Measurements from ENCODE around the gene CD8B.

CD8B gene

DNA sequence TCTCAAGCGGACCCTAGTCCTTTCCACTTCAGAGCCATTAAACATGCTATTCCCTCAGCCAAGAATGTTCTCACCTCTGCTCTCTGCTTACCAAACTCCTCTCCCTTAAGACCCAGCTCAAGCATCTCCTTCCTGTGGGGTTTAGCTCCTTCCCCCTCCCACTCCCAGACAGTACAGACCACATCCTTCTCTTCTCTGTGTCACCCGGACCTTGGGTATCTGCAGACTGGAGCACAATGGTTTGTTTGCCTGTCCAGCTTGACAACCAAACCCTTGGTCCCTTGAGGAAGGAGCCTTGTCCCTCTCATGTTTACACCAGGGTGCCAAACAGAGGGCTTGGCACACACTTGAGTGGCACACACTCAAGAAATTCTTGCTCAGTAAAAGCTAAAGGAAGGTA lies 66.8 kb downstream of the CD8B start:
- DNase-seq (ENCODE audit: low read depth) = no peak

DNA sequence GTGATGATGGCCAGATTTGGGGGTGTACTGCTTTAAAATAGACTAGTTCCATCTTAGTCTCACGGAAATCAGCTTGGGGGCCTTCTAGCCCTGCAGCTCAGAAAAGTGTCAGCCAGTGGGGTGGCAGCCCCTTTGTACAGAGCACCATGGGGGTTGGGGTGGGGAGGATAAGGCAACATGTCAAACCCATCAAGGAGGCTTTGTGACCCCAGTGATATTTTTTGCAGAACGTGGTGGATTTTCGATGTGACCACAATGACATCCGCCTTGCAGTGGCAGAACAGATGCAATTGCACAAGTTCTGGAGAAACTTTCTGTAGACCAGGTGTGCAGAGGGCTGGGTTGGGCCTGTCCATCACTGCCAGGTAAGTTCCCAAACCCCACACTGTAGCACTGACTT lies 67.9 kb downstream of the CD8B start:
- DNase-seq (ENCODE audit: low read depth) = no peak

DNA sequence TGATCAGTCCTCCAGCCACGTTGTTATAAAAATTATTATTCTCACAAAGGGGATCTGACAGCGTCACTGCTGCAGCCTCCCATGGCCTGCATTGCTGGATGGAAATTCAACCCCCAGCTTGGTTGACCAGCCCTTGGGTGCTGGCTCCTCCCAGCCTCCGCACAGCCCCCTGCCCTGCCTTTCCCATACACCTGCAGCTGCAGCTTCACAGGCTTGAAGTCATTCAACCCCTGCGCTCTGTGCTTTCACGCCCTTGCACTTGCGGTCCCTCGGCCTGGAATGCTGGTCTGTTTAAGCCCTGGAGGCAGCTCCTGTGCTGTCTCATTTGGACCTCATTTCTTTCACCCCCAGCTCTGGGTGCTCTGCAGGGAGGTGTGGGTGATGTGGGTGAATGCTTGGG lies 70.1 kb downstream of the CD8B start:
- DNase-seq (ENCODE audit: low read depth) = no peak

DNA sequence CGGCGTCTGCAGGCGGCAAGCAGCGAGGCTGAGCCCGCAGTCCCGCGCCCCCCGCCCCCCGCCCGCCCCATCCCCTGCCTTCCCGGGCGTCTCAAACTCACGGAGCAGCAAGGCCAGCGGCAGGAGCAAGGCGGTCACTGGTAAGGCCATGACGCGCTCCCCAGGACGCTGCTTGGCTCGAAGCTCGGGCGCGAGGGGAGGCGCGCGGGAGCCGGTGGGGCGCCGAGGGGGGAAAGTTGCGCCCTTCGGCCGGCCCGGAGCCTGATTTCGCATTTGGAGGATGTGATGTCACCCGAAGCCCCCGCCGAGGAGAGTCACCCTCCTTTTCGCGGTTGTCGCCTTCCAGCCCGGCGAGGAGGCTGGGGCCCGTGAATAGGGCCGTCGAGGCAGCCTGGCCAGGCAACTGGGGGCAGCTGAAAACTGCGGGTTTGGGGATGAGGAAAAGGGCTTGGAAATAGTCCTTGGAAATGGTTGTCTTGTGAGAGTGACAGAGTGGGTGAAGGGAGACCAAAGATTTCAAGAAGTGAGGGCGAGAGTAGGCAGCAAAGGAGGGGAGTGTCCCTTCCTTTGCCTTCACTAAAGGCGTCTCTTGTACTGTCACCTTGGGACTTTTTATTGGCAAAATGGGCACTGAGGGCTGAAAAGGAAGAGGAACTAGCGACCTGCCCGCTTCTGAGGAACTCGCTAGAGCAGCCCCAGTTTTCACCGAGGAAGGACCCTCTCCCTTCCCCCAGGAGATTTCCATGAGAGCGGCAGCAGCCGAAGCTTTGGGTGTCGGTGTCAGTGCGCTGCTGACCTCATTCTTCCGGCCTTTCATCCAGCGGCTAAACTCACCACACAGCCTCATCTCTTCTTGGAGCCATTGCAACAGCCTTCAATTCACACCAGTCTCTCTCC lies 70.8 kb downstream of the CD8B start, which contains the start of gene CD8A:
TSS of gene CD8A (minus strand) at position 238 of the 897 bp plus-strand sequence. CDS start at position 150, 88 bp downstream.
- no peak for DNase-seq (ENCODE audit: low read depth)

DNA sequence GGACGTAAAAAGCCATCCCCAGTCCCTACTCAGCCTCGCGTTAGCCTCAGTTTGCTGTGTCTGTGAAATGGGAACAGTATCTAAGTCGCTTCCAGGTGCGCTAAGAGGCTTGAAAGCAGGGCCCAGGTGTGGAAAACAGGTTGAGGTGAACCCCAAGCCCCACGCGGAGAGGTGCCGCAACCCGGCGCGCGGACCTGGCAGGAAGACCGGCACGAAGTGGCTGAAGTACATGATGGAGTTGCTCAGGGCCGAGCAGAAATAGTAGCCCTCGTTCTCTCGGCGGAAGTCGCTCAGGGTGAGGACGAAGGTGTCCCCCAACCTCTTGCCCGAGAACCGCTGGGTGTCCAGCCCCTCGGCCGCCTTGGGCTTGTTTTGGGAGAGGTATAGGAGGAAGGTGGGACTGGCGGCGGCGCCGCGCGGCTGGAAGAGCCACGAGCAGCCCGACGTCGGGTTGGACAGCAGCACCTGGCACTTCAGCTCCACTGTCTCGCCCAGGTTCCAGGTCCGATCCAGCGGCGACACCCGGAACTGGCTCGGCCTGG lies 71.5 kb downstream of the CD8B start:
- DNase-seq (ENCODE audit: low read depth) = no peak

DNA sequence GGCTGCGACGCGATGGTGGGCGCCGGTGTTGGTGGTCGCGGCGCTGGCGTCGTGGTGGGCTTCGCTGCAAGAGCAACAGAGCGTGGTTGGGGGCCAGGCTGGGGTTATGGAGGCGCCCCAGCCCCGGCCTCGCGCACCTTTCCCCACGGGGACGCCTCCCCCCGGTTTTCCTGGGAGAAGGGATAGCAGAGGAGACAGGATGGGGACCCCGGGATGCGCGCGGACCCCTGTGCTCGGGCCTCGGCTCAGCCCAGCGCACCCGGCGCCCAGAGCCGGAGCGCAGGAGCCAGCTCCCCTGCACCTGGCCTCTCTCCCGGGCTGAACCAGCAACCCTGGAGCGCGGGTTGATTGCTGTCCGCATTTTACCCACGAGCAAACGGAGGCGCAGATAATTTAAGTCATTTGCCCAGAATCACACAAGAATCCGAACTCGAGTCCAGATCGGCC lies 72.0 kb downstream of the CD8B start:
- DNase-seq (ENCODE audit: low read depth) = no peak

DNA sequence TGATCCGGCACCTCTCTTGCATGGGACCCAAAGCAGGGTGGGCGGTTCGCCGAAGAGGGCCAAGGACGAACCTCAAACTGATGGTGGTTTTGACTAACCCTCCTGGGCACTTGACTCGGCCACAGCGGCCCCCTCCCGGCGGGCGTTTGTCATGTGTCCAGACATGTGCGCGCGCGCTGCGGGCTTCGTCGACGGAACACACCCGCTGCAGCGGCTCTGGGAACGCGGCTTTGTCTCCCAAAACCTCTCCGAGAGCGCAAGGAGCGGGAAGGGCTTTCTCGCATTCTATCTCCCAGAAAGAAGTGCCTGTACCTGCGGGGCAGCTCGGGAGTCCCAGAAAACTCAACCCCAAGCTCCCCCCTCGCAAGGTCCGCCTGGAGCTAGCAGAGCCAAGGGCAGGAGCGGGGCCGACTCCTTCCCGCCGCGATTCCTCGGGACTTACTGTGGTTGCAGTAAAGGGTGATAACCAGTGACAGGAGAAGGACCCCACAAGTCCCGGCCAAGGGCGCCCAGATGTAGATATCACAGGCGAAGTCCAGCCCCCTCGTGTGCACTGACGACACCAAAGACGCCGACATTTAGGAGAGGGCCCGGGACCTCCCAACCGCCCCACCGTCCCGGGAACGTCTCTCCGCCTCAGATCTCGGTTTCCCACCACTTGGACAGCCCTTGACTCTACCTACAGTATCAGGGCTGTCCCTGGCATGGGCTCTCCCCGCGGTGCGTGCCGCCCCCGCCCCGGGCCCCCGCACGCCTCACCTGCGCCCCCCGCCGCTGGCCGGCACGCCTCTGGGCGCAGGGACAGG lies 72.6 kb downstream of the CD8B start:
- DNase-seq (ENCODE audit: low read depth) = no peak

DNA sequence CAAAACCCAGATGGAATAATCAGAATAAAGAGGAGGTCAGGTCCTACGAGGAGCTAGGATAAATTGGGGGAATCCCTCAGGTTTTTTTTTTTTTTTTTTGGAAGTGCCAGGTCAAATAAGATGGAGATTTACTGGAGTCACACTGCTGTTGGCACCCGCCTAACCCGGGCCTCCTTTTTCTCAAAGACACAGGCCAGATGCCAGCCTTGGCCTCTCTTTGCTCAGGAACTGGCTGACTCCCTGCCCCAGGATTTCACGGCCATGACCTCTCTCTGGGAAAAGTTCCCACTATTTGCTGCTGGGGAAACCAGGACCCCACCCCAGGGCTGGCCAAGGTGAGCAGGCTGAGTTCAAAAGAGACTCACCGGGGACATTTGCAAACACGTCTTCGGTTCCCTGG lies 73.5 kb downstream of the CD8B start:
- no peak for DNase-seq (ENCODE audit: low read depth)

DNA sequence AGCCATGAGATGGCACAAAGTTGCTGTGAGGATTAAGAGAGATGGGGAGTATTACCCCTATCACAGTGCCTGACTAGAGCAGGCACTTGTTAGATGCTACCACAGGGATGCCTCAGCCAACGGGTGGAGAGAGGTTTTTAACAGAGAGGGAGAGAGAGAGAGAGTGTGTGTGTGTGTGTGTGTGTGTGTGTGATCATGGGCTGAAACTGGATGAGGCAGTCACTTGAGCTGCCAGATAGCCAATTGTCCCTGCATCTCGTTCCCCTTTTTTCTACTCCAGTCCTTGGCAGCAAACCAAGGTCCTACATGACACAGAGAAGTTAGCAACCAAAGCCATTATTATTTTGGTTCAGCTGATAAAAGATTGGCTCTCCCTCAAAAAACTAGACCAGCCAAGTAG lies 74.0 kb downstream of the CD8B start:
- DNase-seq (ENCODE audit: low read depth) = no peak

DNA sequence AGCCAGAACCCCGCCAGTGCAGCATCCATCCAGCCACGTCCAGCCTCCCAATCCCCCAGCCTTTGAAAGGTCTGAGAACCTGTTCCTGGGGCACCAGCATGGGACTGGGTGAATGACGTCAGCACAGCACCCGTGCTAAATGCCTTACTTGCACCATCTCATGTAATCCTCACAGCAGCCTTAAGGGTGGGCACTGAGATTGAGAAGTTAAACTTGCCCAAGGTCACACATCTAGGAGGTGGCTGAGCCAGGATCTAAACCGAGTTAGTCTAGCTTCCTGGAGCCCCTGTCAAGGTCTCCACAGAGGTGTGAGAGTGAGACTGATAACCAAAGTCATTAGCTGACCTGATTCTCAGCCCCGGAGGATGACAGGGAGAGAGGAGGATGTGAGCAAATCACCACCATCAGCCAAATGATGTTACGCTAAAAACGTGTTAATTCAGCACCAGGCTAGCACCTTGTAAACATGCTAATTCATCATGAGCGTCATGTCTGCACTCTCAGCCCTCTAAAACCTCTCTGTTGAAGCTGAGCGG lies 75.6 kb downstream of the CD8B start:
- no peak for DNase-seq (ENCODE audit: low read depth)

DNA sequence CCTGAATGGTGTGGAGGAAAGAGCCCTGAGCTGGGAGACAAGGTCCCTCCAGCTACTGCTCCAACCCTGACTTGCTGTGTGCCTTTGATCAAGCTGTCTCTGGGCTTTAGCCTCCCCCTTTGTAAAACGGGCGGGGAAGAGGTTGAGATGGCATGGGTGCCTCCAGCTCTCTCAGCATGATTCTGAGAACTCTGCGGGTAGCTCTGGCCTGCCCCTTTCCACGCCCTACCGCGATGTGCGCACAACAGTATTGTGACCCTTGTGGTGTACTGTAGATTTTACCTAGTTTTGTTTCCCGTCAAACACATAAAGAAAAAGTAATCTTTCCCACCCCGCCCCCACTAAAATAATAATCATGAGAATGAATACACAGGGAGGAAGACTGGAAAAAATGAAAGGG lies 76.2 kb downstream of the CD8B start:
- no peak for DNase-seq (ENCODE audit: low read depth)

DNA sequence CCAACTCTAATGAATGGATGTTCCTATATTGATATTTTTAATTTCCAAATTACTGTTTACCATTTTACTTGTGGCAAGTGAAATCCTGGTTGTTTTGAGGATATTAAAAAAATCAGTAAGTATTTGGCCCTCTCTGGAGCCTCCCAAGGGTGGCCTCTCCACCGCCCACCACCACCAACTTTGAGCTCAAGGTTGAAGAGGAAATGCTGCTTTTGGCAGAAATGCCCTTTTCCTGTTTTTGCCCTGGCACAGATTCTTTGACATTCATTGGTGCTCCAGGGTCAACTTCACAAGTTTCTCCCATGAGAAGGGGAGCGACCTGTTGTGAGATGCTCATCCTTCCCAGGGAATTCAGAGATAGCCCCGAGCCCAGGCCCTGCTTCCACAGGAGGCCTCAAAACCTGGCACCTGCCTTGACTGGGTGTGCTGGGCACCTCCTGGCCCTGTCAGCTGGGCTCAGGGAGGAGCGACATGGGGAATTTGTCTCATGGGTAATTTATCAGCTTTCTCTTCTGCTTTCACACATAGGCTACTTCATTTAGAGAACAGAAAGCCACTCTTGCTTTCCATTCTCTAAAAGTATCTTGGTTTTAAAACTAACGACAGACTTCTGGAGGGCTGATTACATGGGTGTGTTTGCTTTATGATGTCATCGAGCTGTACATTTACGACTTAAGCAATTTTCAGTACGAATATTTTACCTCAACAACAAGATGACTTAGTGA lies 77.9 kb downstream of the CD8B start:
- no peak for DNase-seq (ENCODE audit: low read depth)

DNA sequence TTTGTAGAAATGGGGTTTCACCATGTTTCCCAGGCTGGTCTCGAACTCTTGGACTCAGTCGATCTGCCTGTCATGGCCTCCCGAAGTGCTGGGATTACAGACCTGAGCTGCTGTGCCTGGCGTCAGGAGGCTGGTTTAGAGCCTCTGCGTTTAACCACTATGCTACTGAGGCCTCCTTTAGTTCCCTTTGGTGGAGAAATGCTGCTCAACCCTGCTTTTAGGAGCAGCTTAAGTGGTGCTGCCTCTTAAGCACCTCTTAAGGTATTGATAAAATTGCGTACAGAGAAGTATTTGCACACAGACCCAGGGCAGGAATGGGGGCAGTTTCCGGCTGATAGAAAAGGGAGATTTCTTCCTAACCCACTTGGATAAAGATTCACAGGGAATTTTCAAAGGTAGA lies 78.9 kb downstream of the CD8B start:
- no peak for DNase-seq (ENCODE audit: low read depth)

DNA sequence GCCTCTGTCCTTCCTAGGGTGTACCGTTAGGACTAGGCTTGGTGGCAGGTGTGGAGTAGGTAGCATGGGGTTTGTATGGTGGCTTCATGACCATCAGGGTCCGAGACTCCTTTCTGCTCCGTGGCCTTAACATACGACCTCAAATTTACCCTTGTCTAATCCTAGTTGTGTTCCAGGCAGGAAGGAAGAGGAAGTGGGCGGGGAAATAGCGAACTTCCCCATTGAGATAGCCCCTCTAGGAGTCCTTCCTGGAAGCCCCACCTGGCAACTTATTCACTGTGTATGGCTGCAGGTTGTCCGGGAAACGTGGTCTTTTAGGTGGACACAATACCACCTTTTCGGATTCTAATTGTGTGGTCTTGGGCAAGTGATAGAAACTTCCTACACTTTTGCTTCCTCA lies 80.3 kb downstream of the CD8B start:
- DNase-seq (ENCODE audit: low read depth) = no peak

DNA sequence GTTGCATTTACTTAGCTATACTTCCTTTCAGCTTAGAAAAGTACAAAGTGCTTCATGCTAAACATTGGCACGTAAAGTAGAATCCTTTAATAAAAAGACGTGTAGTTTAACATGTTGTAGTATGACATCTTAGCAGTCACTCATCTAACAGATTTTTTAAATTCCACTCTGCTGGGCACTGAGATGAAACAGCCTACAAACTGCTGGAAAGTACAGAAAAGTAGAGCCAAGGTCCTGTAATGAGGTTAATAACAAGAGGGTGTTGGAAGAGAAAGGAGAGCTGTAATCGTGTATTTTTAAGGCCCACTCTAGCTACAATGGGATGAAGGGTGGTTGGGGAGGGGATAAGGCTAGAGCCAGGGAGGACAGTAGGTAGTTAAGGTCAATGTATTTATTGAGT lies 81.7 kb downstream of the CD8B start:
- DNase-seq (ENCODE audit: low read depth) = no peak

DNA sequence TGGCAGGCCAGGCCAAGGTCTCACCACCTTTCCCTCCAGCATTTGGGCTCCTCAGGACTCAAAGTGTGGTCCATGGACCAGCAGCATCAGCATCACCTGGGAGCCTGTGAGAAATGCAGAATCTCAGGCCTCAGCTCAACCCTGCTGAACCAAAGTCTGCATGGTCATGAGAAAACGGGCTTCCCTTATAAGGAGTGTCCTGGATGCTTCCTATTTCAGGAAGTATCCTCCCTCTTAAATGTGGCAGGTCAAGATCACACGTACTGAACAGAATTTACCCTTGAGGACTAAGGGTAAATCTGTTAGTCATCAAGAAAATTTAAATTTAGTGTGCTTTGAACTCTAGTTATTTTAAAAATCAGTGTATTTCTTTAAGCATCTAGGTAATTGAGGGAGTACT lies 82.7 kb downstream of the CD8B start:
- no peak for DNase-seq (ENCODE audit: low read depth)

DNA sequence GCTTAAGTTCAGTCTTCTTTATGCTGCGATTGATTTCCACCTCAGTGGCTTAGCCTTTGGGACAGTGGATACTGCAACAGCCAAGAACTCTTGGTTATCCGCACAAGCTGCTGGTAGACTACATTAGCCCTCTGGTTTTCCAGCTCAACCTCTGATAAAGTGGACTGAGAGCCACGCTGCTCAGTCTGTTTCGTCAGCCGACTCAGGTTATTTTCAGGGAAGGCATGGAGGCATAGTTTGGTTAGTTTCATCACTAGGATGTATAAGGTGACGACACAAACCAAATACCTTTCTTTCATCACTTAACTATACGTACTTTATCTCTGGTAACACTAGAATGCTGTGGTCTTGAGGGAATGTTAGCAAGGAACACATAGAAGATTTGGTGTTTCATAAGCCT lies 85.2 kb downstream of the CD8B start:
- no peak for DNase-seq (ENCODE audit: low read depth)

DNA sequence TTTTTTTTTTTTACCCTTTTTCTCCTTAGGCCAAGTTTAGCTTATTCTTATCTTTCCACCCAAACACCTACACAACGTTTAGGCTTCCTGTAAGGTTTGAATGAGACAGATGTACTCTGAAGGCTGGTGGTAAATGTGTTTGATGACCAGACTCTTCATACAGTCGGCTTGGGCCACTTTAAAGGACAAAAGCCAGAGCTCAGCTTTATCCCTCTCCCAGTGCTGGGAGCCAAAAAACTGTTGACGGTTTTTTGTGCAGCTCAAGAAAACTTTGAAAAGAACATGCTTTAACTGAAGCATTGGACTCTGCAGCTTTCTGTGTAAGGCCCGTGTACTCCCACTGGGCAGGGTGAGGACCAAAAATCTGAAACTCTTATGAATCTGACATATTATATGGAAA lies 86.3 kb downstream of the CD8B start:
- DNase-seq (ENCODE audit: low read depth) = no peak

DNA sequence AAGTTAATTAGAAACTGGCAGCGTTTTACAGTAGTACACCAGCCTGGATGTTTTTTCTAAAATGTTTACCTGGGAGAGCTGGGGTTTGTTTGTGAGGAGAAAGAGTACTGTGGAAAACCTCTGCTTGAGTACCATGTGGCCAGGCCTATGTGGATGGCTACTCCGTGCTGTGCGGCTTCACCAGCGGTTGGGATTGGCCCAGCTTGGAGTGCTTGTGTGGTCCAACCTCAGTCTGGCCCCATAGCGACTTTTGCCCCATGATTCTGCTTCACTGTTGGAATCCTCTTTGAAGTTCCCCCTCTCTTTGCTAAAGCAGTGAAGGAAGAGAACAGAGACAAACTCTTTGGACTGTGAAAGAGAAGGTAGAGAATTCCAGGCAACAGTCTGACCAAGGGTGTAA lies 86.8 kb downstream of the CD8B start:
- no peak for DNase-seq (ENCODE audit: low read depth)

DNA sequence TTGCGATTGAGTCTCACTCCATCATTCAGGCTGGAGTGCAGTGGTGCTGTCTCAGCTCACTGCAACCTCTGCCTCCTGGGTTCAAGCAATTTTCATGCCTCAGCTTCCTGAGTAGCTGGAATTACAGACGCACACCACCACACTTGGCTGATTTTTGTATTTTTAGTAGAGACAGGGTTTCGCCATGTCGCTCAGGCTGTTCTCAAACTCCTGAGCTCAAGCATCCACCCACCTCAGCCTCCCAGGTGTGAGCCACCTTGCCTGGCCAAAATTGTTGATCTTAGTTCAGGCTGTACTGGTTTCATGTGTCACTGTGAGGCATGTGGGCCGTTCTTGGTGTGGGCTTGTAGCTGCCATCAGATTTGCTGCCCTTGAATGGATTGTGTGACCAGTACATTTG lies 89.1 kb downstream of the CD8B start:
- no peak for DNase-seq (ENCODE audit: low read depth)

DNA sequence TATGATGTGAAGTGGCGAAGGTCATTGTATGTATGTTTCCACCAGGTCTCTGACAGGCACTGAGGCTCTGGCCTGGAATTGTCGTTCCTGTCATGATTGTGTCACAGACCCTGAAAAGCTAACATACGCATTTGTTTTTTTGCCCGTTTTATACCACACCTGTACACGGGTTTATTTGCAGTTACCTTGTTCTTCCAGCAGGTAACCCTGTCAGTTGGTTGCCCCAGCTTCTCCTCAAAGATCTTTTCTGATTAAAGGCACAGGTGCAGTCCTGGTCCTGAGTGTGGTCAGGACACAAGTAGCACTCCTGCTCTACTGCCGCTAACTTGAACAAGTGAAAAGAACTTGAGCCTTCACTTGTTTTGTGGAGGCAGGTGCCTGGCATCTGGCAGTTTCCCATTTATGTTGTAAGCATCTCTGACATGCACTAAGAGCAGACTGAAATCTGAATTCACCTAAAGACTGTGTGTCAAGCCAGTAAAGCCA lies 90.8 kb downstream of the CD8B start:
- no peak for DNase-seq (ENCODE audit: low read depth)

DNA sequence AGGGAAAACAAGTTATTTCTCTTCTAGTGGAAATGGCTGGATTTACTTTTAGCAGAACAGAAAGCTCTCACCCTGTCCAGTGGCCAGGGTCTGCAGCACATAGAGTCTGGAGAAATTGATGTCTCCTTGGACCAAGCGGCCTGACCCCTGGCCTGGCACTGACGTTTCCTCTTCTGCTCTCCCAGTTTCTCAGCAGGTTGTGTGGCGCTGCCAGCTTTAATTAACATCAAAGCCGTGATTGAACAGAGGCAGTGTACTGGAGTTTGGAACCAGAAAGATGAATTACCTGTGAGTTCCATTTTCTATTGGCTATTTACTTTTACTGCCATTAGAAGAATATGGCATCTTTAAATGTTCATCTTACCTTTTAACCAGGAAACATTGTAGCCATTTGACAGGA lies 91.8 kb downstream of the CD8B start:
- no peak for DNase-seq (ENCODE audit: low read depth)

All from activated T-helper 9 cell treated with anti-CD3 and anti-CD28 coated beads, Interleukin-2, amount 50 U/mL, for 16 hours (primary cell).